NOMO-1 (cell line): ENCODE results near the gene ATP2A2.
A peak's percentile ranks its signal among the peaks of the same experiment; 100 is the strongest.
"Not testable (repeated sequence)": the region's sequence is repeated elsewhere in the genome, so short reads cannot be mapped to it uniquely, and the experiment has no call there.

Experiments used
- DNase-seq, 2 experiments: peaks; one replicate each; lab custom pipeline; 2025; ENCODE audit not compliant: unreplicated experiment in 2 of 2; lab: John Stamatoyannopoulos, UW

Gene ATP2A2

GRCh38 chr12:110280779-110281548, at the start of gene ATP2A2:
ATP2A2 (plus strand) TSS chr12:110281247; CDS start chr12:110281790, 543 bp downstream.
- peak; percentile 81 to 92 for DNase-seq

- DNase-seq = no peak
Measured at GRCh38 chr12:110233212-110233903, 47.7 kb upstream of the ATP2A2 start.

DNA sequence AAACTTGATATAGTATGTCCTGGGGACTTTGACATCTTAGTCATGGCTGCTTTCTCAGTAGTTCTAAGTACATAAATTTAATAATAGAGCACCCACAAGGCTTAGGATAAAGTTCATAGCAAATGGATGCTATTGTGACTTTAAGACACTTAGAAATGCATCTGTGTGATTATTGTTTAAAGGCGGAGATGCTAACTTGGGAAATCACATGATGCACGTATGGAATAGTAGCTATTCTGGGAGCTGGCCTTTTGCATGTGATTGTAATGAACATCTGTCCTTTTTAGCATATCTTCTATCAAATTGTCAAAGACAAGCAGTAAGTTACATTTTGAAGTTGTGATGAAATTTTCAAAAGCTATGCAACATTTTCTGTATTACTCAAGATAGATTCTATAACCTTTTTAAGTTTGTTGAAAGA, 46.7 kb upstream of the ATP2A2 start:
- peak; percentile 55 to 97 for DNase-seq

GRCh38 chr12:110234755-110235154, 46.3 kb upstream of the ATP2A2 start:
- peak; percentile 55 to 97 for DNase-seq

- no peak for DNase-seq
Measured at GRCh38 chr12:110235383-110235782, 45.7 kb upstream of the ATP2A2 start.

DNA sequence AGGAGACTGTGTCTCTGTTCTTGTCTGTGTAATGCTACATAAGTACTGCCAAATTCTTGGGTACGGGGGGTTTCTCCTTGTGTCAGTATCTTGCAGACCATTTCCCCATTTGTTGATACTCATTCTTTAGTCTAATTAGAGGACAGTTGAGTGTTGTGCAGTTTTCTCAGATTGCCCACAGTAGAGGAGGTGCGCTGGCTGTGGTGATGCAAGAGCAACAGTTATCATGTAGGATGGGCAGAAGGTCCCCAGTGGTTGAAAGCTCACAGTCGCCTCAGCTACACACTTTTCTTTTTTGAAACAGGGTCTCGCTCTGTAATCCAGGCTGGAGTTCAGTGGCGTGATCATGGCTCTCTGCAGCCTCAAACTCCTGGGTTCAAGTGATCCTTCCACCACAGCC, 37.8 kb upstream of the ATP2A2 start:
- DNase-seq = peak; percentile 57 to 70

GRCh38 chr12:110244372-110244771, 36.7 kb upstream of the ATP2A2 start:
- DNase-seq = no peak

GRCh38 chr12:110244829-110245228, 36.2 kb upstream of the ATP2A2 start:
- DNase-seq = no peak

- peak; percentile 12 to 57 for DNase-seq
Measured at GRCh38 chr12:110245369-110245772, 35.7 kb upstream of the ATP2A2 start.

- no peak for DNase-seq
Measured at GRCh38 chr12:110246636-110247339, 34.3 kb upstream of the ATP2A2 start.

- no peak for DNase-seq
Measured at GRCh38 chr12:110247340-110248095, 33.5 kb upstream of the ATP2A2 start.

DNA sequence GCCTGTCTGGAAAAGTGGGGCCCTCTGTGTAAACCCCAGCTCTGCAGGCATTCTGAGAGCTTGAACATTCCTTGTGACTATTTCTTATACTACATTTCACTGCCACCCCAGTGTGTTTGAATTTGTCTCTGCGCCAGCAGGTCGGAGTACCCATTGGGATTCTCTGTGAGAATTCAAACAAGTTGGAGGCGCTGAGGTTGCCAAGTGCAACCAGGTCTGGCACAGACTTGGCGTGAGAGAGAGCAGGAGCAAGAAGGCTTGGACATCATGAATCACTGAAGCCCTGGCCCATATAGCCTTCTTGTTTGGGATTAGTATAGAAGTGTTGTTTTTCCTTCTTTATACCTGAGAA, 33.0 kb upstream of the ATP2A2 start:
- DNase-seq = no peak

DNA sequence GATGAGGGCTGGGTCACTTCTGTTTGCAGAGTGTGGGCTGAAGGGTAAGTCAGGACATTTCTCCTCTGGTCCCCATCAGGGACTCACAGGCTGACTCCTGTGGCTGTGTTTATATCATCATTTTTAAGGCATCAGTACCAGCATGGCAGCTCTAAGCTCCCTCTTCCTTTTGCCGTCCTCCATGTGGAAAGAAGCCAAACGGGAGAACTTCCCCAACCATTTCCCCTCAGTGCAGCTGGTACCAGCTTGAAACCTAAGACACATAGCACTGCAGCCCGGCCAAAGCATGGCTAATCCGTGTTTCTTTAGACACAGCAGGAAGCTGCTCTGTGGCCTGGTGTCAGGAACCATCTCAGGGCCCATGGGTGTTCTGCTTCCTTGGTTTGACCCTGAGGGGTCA, 31.9 kb upstream of the ATP2A2 start:
- DNase-seq = no peak

DNA sequence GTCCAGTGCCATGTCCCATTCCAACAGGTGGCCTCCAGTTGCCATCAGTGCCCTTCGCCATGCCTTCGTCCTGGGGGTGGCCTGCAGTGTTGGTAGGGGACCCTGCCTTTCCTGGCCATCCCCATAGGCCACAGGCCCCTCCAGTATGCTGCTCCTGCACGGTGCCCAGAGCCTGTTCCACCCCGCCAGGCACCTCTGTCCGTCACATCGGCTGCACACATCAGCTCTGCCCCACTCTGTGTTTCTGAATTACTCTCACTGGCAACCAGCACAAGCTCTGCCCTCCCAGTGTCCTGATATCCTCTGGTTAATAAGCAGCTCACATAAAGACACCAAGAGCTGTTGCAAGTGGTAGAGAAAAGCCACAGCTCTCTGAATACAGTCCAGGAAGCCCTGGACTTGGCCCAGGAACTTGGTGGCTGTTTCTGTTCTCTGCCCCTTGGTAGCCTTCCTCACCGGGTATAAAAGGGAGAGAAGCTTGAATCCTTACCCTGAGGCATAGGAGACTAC, 31.3 kb upstream of the ATP2A2 start:
- no peak for DNase-seq

GRCh38 chr12:110251381-110251780, 29.7 kb upstream of the ATP2A2 start:
- DNase-seq = no peak

- DNase-seq = no peak
Measured at GRCh38 chr12:110252716-110253115, 28.3 kb upstream of the ATP2A2 start.

DNA sequence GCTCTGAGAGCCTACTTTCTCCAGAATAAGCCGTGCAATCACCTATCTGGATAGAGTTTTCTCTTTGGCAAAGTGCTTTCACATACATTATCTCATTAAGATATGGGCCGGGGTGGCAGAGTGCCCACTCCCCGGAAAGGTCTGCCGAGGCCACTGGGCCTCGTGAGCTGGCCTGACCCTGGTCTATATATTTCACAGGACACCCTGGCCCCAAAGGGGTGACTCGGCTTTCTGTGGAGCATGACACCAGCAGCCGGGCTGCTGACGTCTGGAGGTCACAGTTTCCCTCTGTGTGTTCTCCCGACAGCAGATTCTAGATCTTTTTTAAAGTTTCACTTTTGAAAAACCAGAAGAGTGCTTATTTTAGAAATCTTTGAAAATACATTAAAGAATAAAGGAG, 27.9 kb upstream of the ATP2A2 start:
- no peak for DNase-seq

GRCh38 chr12:110254971-110255540, 26.0 kb upstream of the ATP2A2 start:
- DNase-seq = no peak

- DNase-seq = not testable (repeated sequence)
Measured at GRCh38 chr12:110255890-110256456, 25.1 kb upstream of the ATP2A2 start.
